Measurements from ENCODE around the gene NR1D2. TPM values are rescaled to one million over a fixed set of nuclear protein-coding genes. Genes with fewer than 3 reads are reported as not detected.

NR1D2 gene
- total RNA-seq, 1 donor from 2014 or later: 26.4 TPM

GRCh38 chr3:23991683-23992628 lies 46.9 kb downstream of the NR1D2 start:
- H3K27me3 Mint-ChIP-seq (ENCODE audit: unreplicated experiment): no peaks in the 10 kb centered on the region
- H3K36me3 Mint-ChIP-seq (ENCODE audit: unreplicated experiment): no peaks in the 10 kb centered on the region
- H3K9me3 Mint-ChIP-seq (ENCODE audit: unreplicated experiment): no peaks in the 10 kb centered on the region
- TF ChIP-seq, protein P1, sequence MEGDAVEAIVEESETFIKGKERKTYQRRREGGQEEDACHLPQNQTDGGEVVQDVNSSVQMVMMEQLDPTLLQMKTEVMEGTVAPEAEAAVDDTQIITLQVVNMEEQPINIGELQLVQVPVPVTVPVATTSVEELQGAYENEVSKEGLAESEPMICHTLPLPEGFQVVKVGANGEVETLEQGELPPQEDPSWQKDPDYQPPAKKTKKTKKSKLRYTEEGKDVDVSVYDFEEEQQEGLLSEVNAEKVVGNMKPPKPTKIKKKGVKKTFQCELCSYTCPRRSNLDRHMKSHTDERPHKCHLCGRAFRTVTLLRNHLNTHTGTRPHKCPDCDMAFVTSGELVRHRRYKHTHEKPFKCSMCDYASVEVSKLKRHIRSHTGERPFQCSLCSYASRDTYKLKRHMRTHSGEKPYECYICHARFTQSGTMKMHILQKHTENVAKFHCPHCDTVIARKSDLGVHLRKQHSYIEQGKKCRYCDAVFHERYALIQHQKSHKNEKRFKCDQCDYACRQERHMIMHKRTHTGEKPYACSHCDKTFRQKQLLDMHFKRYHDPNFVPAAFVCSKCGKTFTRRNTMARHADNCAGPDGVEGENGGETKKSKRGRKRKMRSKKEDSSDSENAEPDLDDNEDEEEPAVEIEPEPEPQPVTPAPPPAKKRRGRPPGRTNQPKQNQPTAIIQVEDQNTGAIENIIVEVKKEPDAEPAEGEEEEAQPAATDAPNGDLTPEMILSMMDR (IDR thresholded peaks at IDR 0.05): no peak
- peaks cover 24% of the 10 kb centered on the region for H3K4me1 Mint-ChIP-seq (ENCODE audit: unreplicated experiment)
- no peak overlapping the region for H3K27ac Mint-ChIP-seq (ENCODE audit: unreplicated experiment)
- DNase-seq (ENCODE audit: extremely low spot score, unreplicated experiment): no peak
- no peak overlapping the region for H3K4me3 Mint-ChIP-seq (ENCODE audit: unreplicated experiment)

DNA sequence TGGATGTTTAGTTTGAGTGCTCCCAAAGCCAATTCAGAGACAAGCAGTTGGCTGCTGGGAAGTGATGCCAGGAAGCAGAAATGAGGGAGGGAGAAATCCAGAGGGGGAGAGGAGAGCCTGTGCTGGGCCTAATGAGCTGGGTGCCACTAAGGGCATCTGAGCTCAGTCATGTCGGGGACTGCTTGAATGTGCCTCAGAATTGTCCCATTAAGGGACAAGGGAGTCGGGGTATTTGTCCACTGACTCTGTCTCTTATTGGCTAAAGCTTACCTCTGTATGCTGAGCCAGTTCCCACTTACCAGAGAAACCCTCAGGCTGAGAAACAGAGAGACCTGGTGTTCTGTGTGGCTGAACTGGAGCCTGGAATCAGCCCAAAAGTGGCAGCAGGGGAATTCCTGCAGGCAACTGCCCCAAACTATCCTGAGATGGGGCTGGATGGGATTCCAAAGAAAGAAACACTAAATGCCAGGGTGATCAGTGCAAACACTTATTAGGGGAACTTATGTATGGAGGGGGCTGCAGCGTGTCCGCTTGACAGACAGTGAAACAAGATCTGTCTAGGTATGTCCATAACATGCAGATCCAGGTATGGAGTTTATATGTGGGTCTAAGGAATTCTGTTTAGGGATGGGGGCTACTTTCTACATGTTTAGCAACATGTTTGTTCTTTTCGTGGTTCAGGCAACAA lies 48.6 kb downstream of the NR1D2 start:
- H3K27ac Mint-ChIP-seq (ENCODE audit: unreplicated experiment): peak overlapping the region; percentile 19
- no peaks in the 10 kb centered on the region for H3K27me3 Mint-ChIP-seq (ENCODE audit: unreplicated experiment)
- no peak for DNase-seq (ENCODE audit: extremely low spot score, unreplicated experiment)
- no peak overlapping the region for H3K4me3 Mint-ChIP-seq (ENCODE audit: unreplicated experiment)
- no peaks in the 10 kb centered on the region for H3K36me3 Mint-ChIP-seq (ENCODE audit: unreplicated experiment)
- no peaks in the 10 kb centered on the region for H3K9me3 Mint-ChIP-seq (ENCODE audit: unreplicated experiment)
- TF ChIP-seq, protein P1 (IDR thresholded peaks at IDR 0.05): no peak
- peaks cover 24% of the 10 kb centered on the region for H3K4me1 Mint-ChIP-seq (ENCODE audit: unreplicated experiment)

GRCh38 chr3:23994244-23994569 lies 49.1 kb downstream of the NR1D2 start:
- Mint-ChIP-seq H3K4me1 (ENCODE audit: unreplicated experiment) (peaks cover 27% of the 10 kb centered on the region), H3K27me3 (ENCODE audit: unreplicated experiment) (no peaks in the 10 kb centered on the region), H3K4me3 (ENCODE audit: unreplicated experiment) (no peak overlapping the region), H3K9me3 (ENCODE audit: unreplicated experiment) (no peaks in the 10 kb centered on the region), H3K36me3 (ENCODE audit: unreplicated experiment) (no peaks in the 10 kb centered on the region), H3K27ac (ENCODE audit: unreplicated experiment) (peak overlapping the region; percentile 19)
- TF ChIP-seq, protein P1 (IDR thresholded peaks at IDR 0.05): no peak
- DNase-seq (ENCODE audit: extremely low spot score, unreplicated experiment): no peak

DNA sequence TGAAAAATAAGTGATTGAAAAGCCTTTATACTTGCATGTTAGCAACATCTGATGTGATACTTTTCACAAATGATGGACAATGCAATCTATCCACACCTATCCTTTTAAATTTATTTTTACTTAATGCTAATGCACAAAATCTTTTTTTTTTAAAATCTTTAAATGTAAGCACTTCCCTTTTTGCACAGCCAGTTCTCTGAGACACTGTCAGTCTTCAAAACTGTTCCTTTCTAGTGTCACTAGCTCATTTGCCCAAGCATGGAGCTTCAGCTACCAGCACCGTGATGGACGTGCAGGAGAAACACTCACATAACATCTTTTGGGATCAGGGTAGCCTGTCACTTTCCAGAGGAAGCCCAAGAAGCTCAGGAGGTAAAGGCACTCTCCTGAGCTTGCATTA lies 50.1 kb downstream of the NR1D2 start:
- peaks cover 3% of the 10 kb centered on the region for H3K27me3 Mint-ChIP-seq (ENCODE audit: unreplicated experiment)
- H3K27ac Mint-ChIP-seq (ENCODE audit: unreplicated experiment): no peak overlapping the region
- peaks cover 29% of the 10 kb centered on the region for H3K4me1 Mint-ChIP-seq (ENCODE audit: unreplicated experiment)
- H3K4me3 Mint-ChIP-seq (ENCODE audit: unreplicated experiment): no peak overlapping the region
- no peak for DNase-seq (ENCODE audit: extremely low spot score, unreplicated experiment)
- H3K9me3 Mint-ChIP-seq (ENCODE audit: unreplicated experiment): no peaks in the 10 kb centered on the region
- TF ChIP-seq, protein P1 (IDR thresholded peaks at IDR 0.05): no peak
- no peaks in the 10 kb centered on the region for H3K36me3 Mint-ChIP-seq (ENCODE audit: unreplicated experiment)

GRCh38 chr3:23996095-23996524 lies 51.0 kb downstream of the NR1D2 start:
- Mint-ChIP-seq H3K4me3 (ENCODE audit: unreplicated experiment) (no peak overlapping the region), H3K9me3 (ENCODE audit: unreplicated experiment) (no peaks in the 10 kb centered on the region), H3K36me3 (ENCODE audit: unreplicated experiment) (no peaks in the 10 kb centered on the region), H3K27me3 (ENCODE audit: unreplicated experiment) (peaks cover 3% of the 10 kb centered on the region), H3K4me1 (ENCODE audit: unreplicated experiment) (peaks cover 24% of the 10 kb centered on the region), H3K27ac (ENCODE audit: unreplicated experiment) (no peak overlapping the region)
- TF ChIP-seq, protein P1 (IDR thresholded peaks at IDR 0.05): no peak
- DNase-seq (ENCODE audit: extremely low spot score, unreplicated experiment): no peak

All from osteocyte (in vitro differentiated cells).